ENCODE data around the gene MAPK10. TPM values are rescaled to one million over a fixed set of nuclear protein-coding genes. Genes with fewer than 3 reads are reported as not detected.

The MAPK10 gene
- total RNA-seq, 1 experiment from 2014 or later = 4.7 TPM

DNA sequence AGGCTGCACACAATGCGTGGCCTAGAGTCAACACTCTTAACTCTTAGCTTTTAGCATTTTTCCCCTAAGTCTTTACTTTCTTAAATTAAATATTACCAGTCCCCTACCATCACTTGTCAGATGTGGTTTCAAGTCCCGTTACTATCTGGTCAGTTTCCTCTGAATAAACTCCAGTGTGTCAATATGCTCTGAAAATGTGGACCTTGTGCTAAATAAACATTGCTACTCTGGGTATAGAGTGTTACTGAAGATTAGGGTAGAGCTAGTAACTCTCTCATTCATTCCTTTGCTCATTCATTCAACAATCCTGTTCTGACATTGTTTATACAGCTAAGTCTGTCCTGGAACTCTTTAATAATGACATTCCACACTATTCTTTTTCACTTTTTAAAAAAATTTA, 251.0 kb downstream of the MAPK10 start:
- Histone ChIP-seq H2BK12ac (ENCODE audit: insufficient read length, low read depth, low read length) (no peak overlapping the region), H3K79me2 (ENCODE audit: insufficient read depth, low read length) (no peaks in the 10 kb centered on the region), H3K14ac (ENCODE audit: insufficient read depth, low read length) (no peak overlapping the region), H3K4me2 (ENCODE audit: insufficient read depth, insufficient read length, low read length) (no peak overlapping the region), H3K27ac (ENCODE audit: insufficient read length, low read depth, low read length) (no peak overlapping the region), H4K20me1 (ENCODE audit: control insufficient read depth, insufficient read depth, insufficient read length) (no peaks in the 10 kb centered on the region), H3K9me3 (ENCODE audit: control insufficient read depth, low read depth, low read length) (no peaks in the 10 kb centered on the region), H2BK5ac (ENCODE audit: insufficient read length, low read length) (no peak overlapping the region), H3K4ac (ENCODE audit: low read depth, low read length) (no peak overlapping the region), H2BK20ac (ENCODE audit: low read depth, low read length, poor library complexity, severe bottlenecking) (no peak overlapping the region), H3K4me1 (ENCODE audit: insufficient read depth, low read length) (no peaks in the 10 kb centered on the region; the same call in 1 of the 2 replicates), H2AFZ (ENCODE audit: low read length) (no peak overlapping the region), H4K91ac (ENCODE audit: insufficient read length, low read depth, low read length) (no peak overlapping the region), H2BK120ac (ENCODE audit: low read depth, low read length, poor library complexity, severe bottlenecking) (no peak overlapping the region), H4K8ac (replicated peaks; ENCODE audit: insufficient read length, low read depth, low read length) (no peak overlapping the region), H4K5ac (ENCODE audit: insufficient read length, low read depth, low read length) (no peak overlapping the region), H3T11ph (ENCODE audit: low read length) (no peak overlapping the region), H3K23me2 (ENCODE audit: insufficient read length, low read depth, low read length, poor library complexity, severe bottlenecking) (no peaks in the 10 kb centered on the region), H2AK5ac (ENCODE audit: insufficient read length, low read length) (no peak overlapping the region), H3K27me3 (ENCODE audit: insufficient read depth, low read length) (no peaks in the 10 kb centered on the region), H3K56ac (ENCODE audit: insufficient read length, low read depth, low read length) (no peak overlapping the region), H2BK15ac (ENCODE audit: low read depth, low read length) (no peak overlapping the region), H3K79me1 (ENCODE audit: insufficient read depth, low read depth, low read length, poor library complexity, severe bottlenecking) (no peaks in the 10 kb centered on the region), H3K23ac (ENCODE audit: insufficient read length, low read depth, low read length) (no peak overlapping the region), H3K18ac (ENCODE audit: insufficient read length, low read depth, low read length) (no peak overlapping the region), H3K9ac (ENCODE audit: extremely low read depth, insufficient read length, low read length) (no peak overlapping the region)
- DNase-seq = no peak
- Mint-ChIP-seq H3K4me3 (no peak overlapping the region), H3K27ac (no peak overlapping the region), H3K36me3 (ENCODE audit: insufficient read depth in 1 of 3, low read depth in 3 of 3) (peaks cover 1 to 24% (median 4%) of the 10 kb centered on the region in 3 experiments; a peak in 6 of 7 replicates), H3K4me1 (peaks cover 3 to 13% of the 10 kb centered on the region in 2 experiments; a peak in 2 of 4 replicates), H3K9me3 (peaks cover 10 to 12% of the 10 kb centered on the region in 2 experiments), H3K27me3 (ENCODE audit: low read depth) (no peaks in the 10 kb centered on the region)
- TF ChIP-seq, protein P1, sequence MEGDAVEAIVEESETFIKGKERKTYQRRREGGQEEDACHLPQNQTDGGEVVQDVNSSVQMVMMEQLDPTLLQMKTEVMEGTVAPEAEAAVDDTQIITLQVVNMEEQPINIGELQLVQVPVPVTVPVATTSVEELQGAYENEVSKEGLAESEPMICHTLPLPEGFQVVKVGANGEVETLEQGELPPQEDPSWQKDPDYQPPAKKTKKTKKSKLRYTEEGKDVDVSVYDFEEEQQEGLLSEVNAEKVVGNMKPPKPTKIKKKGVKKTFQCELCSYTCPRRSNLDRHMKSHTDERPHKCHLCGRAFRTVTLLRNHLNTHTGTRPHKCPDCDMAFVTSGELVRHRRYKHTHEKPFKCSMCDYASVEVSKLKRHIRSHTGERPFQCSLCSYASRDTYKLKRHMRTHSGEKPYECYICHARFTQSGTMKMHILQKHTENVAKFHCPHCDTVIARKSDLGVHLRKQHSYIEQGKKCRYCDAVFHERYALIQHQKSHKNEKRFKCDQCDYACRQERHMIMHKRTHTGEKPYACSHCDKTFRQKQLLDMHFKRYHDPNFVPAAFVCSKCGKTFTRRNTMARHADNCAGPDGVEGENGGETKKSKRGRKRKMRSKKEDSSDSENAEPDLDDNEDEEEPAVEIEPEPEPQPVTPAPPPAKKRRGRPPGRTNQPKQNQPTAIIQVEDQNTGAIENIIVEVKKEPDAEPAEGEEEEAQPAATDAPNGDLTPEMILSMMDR (conservative IDR thresholded peaks at IDR 0.05) = no peak
- no CpG with 5 or more reads among the region's 2 CpGs for WGBS (ENCODE audit: extremely low coverage, insufficient read length, low lambda C conversion rate)
